T-helper 22 cell (primary cell): ENCODE results near the gene DACH2.

Experiments
- DNase-seq: peaks from one replicate; pipeline ENCODE4 v3.0.0-alpha.2; 2020; ENCODE audit warnings: low read depth

The DACH2 gene

GRCh38 chrX:86322913-86323312 is 174.7 kb downstream of the DACH2 start:
- no peak for DNase-seq

GRCh38 chrX:86329174-86329573 is 180.9 kb downstream of the DACH2 start:
- DNase-seq, result no peak

GRCh38 chrX:86348669-86349068 is 200.4 kb downstream of the DACH2 start:
- DNase-seq, result no peak

- DNase-seq, result no peak
These were observed 200.9 kb downstream of the DACH2 start for GRCh38 chrX:86349115-86349514.

- no peak for DNase-seq
These were observed 221.8 kb downstream of the DACH2 start for GRCh38 chrX:86369847-86370630.

GRCh38 chrX:86370927-86371326 is 222.7 kb downstream of the DACH2 start:
- no peak for DNase-seq

- no peak for DNase-seq
These were observed 231.0 kb downstream of the DACH2 start for GRCh38 chrX:86379209-86379608.

- DNase-seq, result no peak
These were observed 235.7 kb downstream of the DACH2 start for GRCh38 chrX:86383681-86384540.

GRCh38 chrX:86407371-86407770 is 259.1 kb downstream of the DACH2 start:
- no peak for DNase-seq

GRCh38 chrX:86421771-86422170 is 273.5 kb downstream of the DACH2 start:
- no peak for DNase-seq

GRCh38 chrX:86436116-86436515 is 287.9 kb downstream of the DACH2 start:
- DNase-seq, result no peak

- no peak for DNase-seq
These were observed 307.2 kb downstream of the DACH2 start for GRCh38 chrX:86455495-86455894.

GRCh38 chrX:86460760-86461159 is 312.5 kb downstream of the DACH2 start:
- no peak for DNase-seq

GRCh38 chrX:86504297-86504696 is 356.0 kb downstream of the DACH2 start:
- DNase-seq, result no peak

- DNase-seq, result no peak
These were observed 359.1 kb downstream of the DACH2 start for GRCh38 chrX:86507331-86507730.

GRCh38 chrX:86579777-86580176 is 431.5 kb downstream of the DACH2 start:
- DNase-seq, result no peak

- DNase-seq, result no peak
These were observed 456.4 kb downstream of the DACH2 start for GRCh38 chrX:86604607-86605006.

GRCh38 chrX:86696951-86697350 is 548.7 kb downstream of the DACH2 start:
- no peak for DNase-seq

GRCh38 chrX:86711531-86712180 is 563.4 kb downstream of the DACH2 start:
- no peak for DNase-seq

GRCh38 chrX:86714441-86714840 is 566.2 kb downstream of the DACH2 start:
- DNase-seq, result no peak

- no peak for DNase-seq
These were observed 576.0 kb downstream of the DACH2 start for GRCh38 chrX:86724277-86724676.

GRCh38 chrX:86747091-86747490 is 598.8 kb downstream of the DACH2 start:
- DNase-seq, result no peak

- DNase-seq, result no peak
These were observed 657.0 kb downstream of the DACH2 start for GRCh38 chrX:86805241-86805640.
